Stimulated activated CD4-positive, alpha-beta T cell treated with anti-CD3 and anti-CD28 coated beads, Interleukin-12 subunit alpha, Interleukin-12 subunit beta, amount 100 ng/mL, for 24 hours (primary cell): ENCODE results near the gene OR10K2.
"Not testable (repeated sequence)": the region's sequence is repeated elsewhere in the genome, so short reads cannot be mapped to it uniquely, and the experiment has no call there.

Experiments
- DNase-seq, 2 experiments: peaks; one replicate each; pipeline ENCODE4 v3.0.0-alpha.2; 2020; ENCODE audit warnings: low read depth in 2 of 2

OR10K2 gene

GRCh38 chr1:158426137-158426536 is at the start of gene OR10K2:
OR10K2 (minus strand) TSS chr1:158426237; CDS start chr1:158420866, 5,371 bp downstream.
- DNase-seq: no peak

GRCh38 chr1:158471920-158472319 is 45.9 kb upstream of the OR10K2 start, which contains the start of gene OR10R2:
OR10R2 (plus strand) TSS chr1:158472220; CDS start chr1:158472326, 106 bp downstream.
- DNase-seq: no peak

- no peak for DNase-seq
Measured at GRCh38 chr1:158461534-158461933, 35.5 kb upstream of the OR10K2 start, which contains the start of gene OR10K1. OR10K1 (plus strand) TSS chr1:158461834; CDS start chr1:158465562, 3,728 bp downstream.

GRCh38 chr1:158458263-158458662 is 32.2 kb upstream of the OR10K2 start:
- DNase-seq: no peak

- no peak for DNase-seq
Measured at GRCh38 chr1:158457246-158457645, 31.2 kb upstream of the OR10K2 start.

- no peak for DNase-seq
Measured at GRCh38 chr1:158454537-158454936, 28.5 kb upstream of the OR10K2 start.

- no peak for DNase-seq
Measured at GRCh38 chr1:158445376-158445775, 19.3 kb upstream of the OR10K2 start.

- no peak for DNase-seq
Measured at GRCh38 chr1:158434741-158435140, 8.7 kb upstream of the OR10K2 start.

GRCh38 chr1:158430163-158430562 is 4.1 kb upstream of the OR10K2 start:
- not testable (repeated sequence) for DNase-seq

- DNase-seq: no peak
Measured at GRCh38 chr1:158425027-158425426, 1.0 kb downstream of the OR10K2 start.

- DNase-seq: no peak
Measured at GRCh38 chr1:158422212-158422611, 3.8 kb downstream of the OR10K2 start.

GRCh38 chr1:158417586-158417985 is 8.5 kb downstream of the OR10K2 start:
- no peak for DNase-seq

GRCh38 chr1:158414651-158415345 is 11.2 kb downstream of the OR10K2 start:
- DNase-seq: no peak

GRCh38 chr1:158407092-158407491 is 18.9 kb downstream of the OR10K2 start:
- DNase-seq: no peak

- DNase-seq: no peak
Measured at GRCh38 chr1:158400871-158401270, 25.2 kb downstream of the OR10K2 start.

GRCh38 chr1:158398818-158399514 is 27.1 kb downstream of the OR10K2 start, which contains the start of gene OR10T2:
OR10T2 (minus strand) TSS chr1:158399466; CDS start chr1:158399466, 0 bp downstream.
- DNase-seq: no peak

GRCh38 chr1:158396646-158397045 is 29.4 kb downstream of the OR10K2 start:
- no peak for DNase-seq

GRCh38 chr1:158393476-158393875 is 32.6 kb downstream of the OR10K2 start:
- DNase-seq: no peak

GRCh38 chr1:158391099-158391498 is 34.9 kb downstream of the OR10K2 start:
- DNase-seq: no peak

- DNase-seq: no peak
Measured at GRCh38 chr1:158390331-158390730, 35.7 kb downstream of the OR10K2 start.

GRCh38 chr1:158374860-158375259 is 51.2 kb downstream of the OR10K2 start:
- DNase-seq: no peak

- DNase-seq: not testable (repeated sequence)
Measured at GRCh38 chr1:158374101-158374500, 51.9 kb downstream of the OR10K2 start.
